ENCODE results near the gene CPNE6. TPM values are rescaled to one million over a fixed set of nuclear protein-coding genes. Genes with fewer than 3 reads are reported as not detected.

Gene CPNE6
- total and polyA plus RNA-seq, 2 donors from 2014 or later, result 0.19 to 3.4 TPM

GRCh38 chr14:24064856-24065255, 6.5 kb upstream of the CPNE6 start:
- TF ChIP-seq CTCF (IDR thresholded peaks at IDR 0.05; ENCODE audit: borderline replicate concordance, extremely low read depth, insufficient read depth), result no peak
- peak in 1 of 5 donors; percentile 44 for DNase-seq
- H3K36me3 ChIP-seq (ENCODE audit: control insufficient read depth in 2 of 3, insufficient read depth in 3 of 3, low read length in 3 of 3), result no peaks in the 10 kb centered on the region
- no peaks in the 10 kb centered on the region for H3K9me3 ChIP-seq (ENCODE audit: control insufficient read depth in 2 of 3, insufficient read depth in 1 of 3, low read length in 3 of 3)
- H3K27ac ChIP-seq (ENCODE audit: low read depth in 2 of 2, low read length in 2 of 2), result no peak overlapping the region
- no peaks in the 10 kb centered on the region for H3K27me3 ChIP-seq (ENCODE audit: control insufficient read depth, insufficient read depth, low read length)
- intact Hi-C loops (cut with DNase I), result no loop called here
- H3K4me3 ChIP-seq (ENCODE audit: low read length in 3 of 3), result no peak overlapping the region
- no peak for FAIRE-seq
- peaks cover 0 to 23% (median 12%) of the 10 kb centered on the region in 3 donors for H3K4me1 ChIP-seq (ENCODE audit: control insufficient read depth in 2 of 3, insufficient read depth in 2 of 3, low read depth in 1 of 3, low read length in 3 of 3)
- H3K9ac ChIP-seq (ENCODE audit: low read length in 3 of 3), result no peak overlapping the region

- no peak overlapping the region for H3K27ac ChIP-seq (ENCODE audit: low read depth in 2 of 2, low read length in 2 of 2)
- DNase-seq, result peak in 1 of 5 donors; percentile 43
- peaks cover 0 to 20% (median 12%) of the 10 kb centered on the region in 3 donors for H3K4me1 ChIP-seq (ENCODE audit: control insufficient read depth in 2 of 3, insufficient read depth in 2 of 3, low read depth in 1 of 3, low read length in 3 of 3)
- FAIRE-seq, result no peak
- no peak for TF ChIP-seq CTCF (IDR thresholded peaks at IDR 0.05; ENCODE audit: borderline replicate concordance, extremely low read depth, insufficient read depth)
- H3K36me3 ChIP-seq (ENCODE audit: control insufficient read depth in 2 of 3, insufficient read depth in 3 of 3, low read length in 3 of 3), result no peaks in the 10 kb centered on the region
- no peaks in the 10 kb centered on the region for H3K27me3 ChIP-seq (ENCODE audit: control insufficient read depth, insufficient read depth, low read length)
- intact Hi-C loops (cut with DNase I), result no loop called here
- no peaks in the 10 kb centered on the region for H3K9me3 ChIP-seq (ENCODE audit: control insufficient read depth in 2 of 3, insufficient read depth in 1 of 3, low read length in 3 of 3)
- H3K9ac ChIP-seq (ENCODE audit: low read length in 3 of 3), result no peak overlapping the region
- no peak overlapping the region for H3K4me3 ChIP-seq (ENCODE audit: low read length in 3 of 3)
These were observed 6.0 kb upstream of the CPNE6 start for GRCh38 chr14:24065408-24065807.

GRCh38 chr14:24066496-24067132, 4.7 kb upstream of the CPNE6 start:
- Histone ChIP-seq H3K27ac (ENCODE audit: low read depth in 2 of 2, low read length in 2 of 2) (no peak overlapping the region), H3K9me3 (ENCODE audit: control insufficient read depth in 2 of 3, insufficient read depth in 1 of 3, low read length in 3 of 3) (no peaks in the 10 kb centered on the region), H3K4me3 (ENCODE audit: low read length in 3 of 3) (no peak overlapping the region), H3K27me3 (ENCODE audit: control insufficient read depth, insufficient read depth, low read length) (no peaks in the 10 kb centered on the region), H3K4me1 (ENCODE audit: control insufficient read depth in 2 of 3, insufficient read depth in 2 of 3, low read depth in 1 of 3, low read length in 3 of 3) (peaks cover 0 to 9% (median 4%) of the 10 kb centered on the region in 3 donors), H3K36me3 (ENCODE audit: control insufficient read depth in 2 of 3, insufficient read depth in 3 of 3, low read length in 3 of 3) (no peaks in the 10 kb centered on the region), H3K9ac (ENCODE audit: low read length in 3 of 3) (no peak overlapping the region)
- no peak for FAIRE-seq
- intact Hi-C loops (cut with DNase I), result no loop called here
- no peak for TF ChIP-seq CTCF (IDR thresholded peaks at IDR 0.05; ENCODE audit: borderline replicate concordance, extremely low read depth, insufficient read depth)
- DNase-seq, result peak in 1 of 5 donors; percentile 22
